Measurements from ENCODE around the gene SLC4A4. TPM values are rescaled to one million over a fixed set of nuclear protein-coding genes. Genes with fewer than 3 reads are reported as not detected.

SLC4A4 gene
- total and polyA plus RNA-seq, 9 donors = 0.23 to 8.3 (median 1.4) TPM

DNA sequence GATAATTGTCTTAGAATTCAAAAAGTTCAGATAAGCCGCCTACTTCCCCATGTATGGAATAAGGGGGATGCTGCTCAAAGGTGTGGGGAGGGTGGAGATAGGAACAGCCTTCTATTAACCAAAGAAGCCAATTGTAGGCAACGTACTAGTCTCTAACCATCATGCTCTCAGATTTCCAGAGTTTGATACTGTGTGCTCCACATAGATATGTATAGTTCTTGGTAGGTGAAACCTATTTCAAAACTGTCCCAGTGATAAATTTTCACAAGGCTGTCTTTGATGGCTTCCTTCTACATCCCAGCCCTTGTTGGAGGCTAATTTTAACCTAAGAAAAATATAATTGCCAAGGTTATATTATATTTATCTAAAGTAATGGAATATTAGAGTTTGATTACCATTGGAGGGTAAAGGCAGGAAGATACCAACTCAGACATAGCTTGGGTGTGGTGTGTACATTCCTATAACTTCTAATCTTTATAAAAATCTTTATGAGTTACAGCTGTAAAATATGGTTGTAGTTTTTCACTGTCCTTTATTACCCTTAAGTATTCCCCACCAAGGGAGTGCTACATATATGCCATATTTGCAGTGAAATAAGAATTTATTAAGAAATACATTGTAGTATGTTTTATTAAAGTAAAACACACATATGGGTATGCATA is 87.7 kb downstream of the SLC4A4 start:
- no peaks in the 10 kb centered on the region for H3K9me3 ChIP-seq
- 86 to 91% (median 89%) methylated on average over 2 of the region's 2 CpGs for WGBS, 3 donors
- intact Hi-C loops (cut with DNase I) = no loop called here
- no peaks in the 10 kb centered on the region for H3K4me1 ChIP-seq (ENCODE audit: insufficient read depth)
- no peak overlapping the region for H3K4me3 ChIP-seq
- TF ChIP-seq, protein P1, sequence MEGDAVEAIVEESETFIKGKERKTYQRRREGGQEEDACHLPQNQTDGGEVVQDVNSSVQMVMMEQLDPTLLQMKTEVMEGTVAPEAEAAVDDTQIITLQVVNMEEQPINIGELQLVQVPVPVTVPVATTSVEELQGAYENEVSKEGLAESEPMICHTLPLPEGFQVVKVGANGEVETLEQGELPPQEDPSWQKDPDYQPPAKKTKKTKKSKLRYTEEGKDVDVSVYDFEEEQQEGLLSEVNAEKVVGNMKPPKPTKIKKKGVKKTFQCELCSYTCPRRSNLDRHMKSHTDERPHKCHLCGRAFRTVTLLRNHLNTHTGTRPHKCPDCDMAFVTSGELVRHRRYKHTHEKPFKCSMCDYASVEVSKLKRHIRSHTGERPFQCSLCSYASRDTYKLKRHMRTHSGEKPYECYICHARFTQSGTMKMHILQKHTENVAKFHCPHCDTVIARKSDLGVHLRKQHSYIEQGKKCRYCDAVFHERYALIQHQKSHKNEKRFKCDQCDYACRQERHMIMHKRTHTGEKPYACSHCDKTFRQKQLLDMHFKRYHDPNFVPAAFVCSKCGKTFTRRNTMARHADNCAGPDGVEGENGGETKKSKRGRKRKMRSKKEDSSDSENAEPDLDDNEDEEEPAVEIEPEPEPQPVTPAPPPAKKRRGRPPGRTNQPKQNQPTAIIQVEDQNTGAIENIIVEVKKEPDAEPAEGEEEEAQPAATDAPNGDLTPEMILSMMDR (IDR thresholded peaks at IDR 0.05) = no peak
- TF ChIP-seq POLR2A (IDR thresholded peaks at IDR 0.05) = no peak
- TF ChIP-seq EP300 (IDR thresholded peaks at IDR 0.05) = no peak
- no peak overlapping the region for H3K27ac ChIP-seq
- DNase-seq = no peak
- H3K36me3 ChIP-seq = no peaks in the 10 kb centered on the region
- H3K27me3 ChIP-seq = no peaks in the 10 kb centered on the region

DNA sequence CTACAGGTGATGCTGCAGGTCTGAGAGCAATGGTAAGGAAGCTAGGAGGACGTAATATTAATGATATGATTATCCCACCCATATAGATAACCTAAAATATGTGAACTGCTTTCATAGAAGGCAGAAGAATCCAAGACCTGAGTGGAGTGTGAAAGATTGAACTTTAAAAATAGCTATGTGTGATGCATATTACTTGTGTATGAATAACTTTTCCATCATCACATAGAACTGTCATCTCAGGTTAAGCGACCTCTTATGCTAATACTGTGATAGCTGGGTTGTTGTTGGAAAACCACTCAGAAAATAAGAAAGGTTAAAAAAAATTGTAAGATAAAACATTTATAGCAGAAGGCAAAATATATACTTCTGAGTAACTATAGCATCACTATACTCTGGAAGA is 90.3 kb downstream of the SLC4A4 start:
- H3K36me3 ChIP-seq = no peaks in the 10 kb centered on the region
- TF ChIP-seq, protein P1 (IDR thresholded peaks at IDR 0.05) = no peak
- TF ChIP-seq POLR2A (IDR thresholded peaks at IDR 0.05) (no peak), EP300 (IDR thresholded peaks at IDR 0.05) (no peak)
- H3K27me3 ChIP-seq = no peaks in the 10 kb centered on the region
- no peak for DNase-seq
- 87 to 93% (median 90%) methylated on average over 2 of the region's 2 CpGs for WGBS, 3 donors
- H3K27ac ChIP-seq = no peak overlapping the region
- H3K9me3 ChIP-seq = no peaks in the 10 kb centered on the region
- intact Hi-C loops (cut with DNase I) = no loop called here
- H3K4me3 ChIP-seq = no peak overlapping the region
- no peaks in the 10 kb centered on the region for H3K4me1 ChIP-seq (ENCODE audit: insufficient read depth)

DNA sequence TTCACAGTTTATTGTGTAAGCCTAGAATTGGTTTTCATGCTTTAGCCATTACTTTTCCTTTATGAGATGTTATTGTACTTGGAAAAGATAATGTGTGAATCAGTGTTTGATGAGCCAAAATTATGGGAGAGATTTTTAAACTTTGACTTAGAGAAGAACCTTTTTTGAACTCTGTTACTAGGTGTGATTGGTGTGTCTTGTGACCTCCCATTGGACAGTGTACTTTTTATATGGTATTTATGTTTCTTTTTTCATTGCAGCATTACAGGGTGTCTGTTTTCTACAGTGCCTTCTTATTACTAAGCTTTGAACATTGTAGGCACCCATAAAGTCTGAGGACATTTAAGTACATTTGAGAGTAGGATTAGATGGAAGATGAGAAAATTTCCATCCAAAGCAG is 91.1 kb downstream of the SLC4A4 start:
- H3K9me3 ChIP-seq = no peaks in the 10 kb centered on the region
- H3K4me3 ChIP-seq = no peak overlapping the region
- TF ChIP-seq, protein P1 (IDR thresholded peaks at IDR 0.05) = no peak
- TF ChIP-seq POLR2A (IDR thresholded peaks at IDR 0.05) (no peak), EP300 (IDR thresholded peaks at IDR 0.05) (no peak)
- no peak for DNase-seq
- no peaks in the 10 kb centered on the region for H3K36me3 ChIP-seq
- no peaks in the 10 kb centered on the region for H3K4me1 ChIP-seq (ENCODE audit: insufficient read depth)
- no peak overlapping the region for H3K27ac ChIP-seq
- intact Hi-C loops (cut with DNase I) = loop anchor here in 1 of 4 donors (5.0 kb wide), 1 partner anchor 287 kb away; no protein-coding TSS in a partner anchor
- no peaks in the 10 kb centered on the region for H3K27me3 ChIP-seq

DNA sequence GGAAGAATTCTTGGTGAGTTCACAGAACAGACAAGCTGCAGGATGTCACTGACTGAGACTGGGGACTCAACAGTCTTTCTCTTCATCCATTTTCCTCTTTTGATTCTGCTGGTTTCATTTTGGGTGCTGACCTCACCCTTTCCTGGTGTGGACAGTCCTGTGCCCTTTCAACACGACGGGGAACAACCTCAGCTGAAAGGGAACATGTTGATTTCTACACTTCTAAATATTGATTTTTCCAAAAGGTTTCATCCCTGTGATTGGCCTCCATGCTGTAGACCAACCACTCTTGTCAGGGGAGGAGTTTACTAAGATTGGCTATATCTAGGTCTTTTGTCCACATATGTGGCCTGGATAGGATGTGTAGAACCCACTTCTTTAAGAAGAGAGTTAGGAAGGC is 91.8 kb downstream of the SLC4A4 start:
- WGBS, 3 donors = 89 to 97% (median 90%) methylated on average over 2 of the region's 2 CpGs

More for the DNA sequence above, 91.8 kb downstream of the SLC4A4 start:
- Histone ChIP-seq H3K4me3 (no peak overlapping the region), H3K36me3 (no peaks in the 10 kb centered on the region), H3K27ac (no peak overlapping the region), H3K27me3 (no peaks in the 10 kb centered on the region), H3K9me3 (no peaks in the 10 kb centered on the region), H3K4me1 (ENCODE audit: insufficient read depth) (no peaks in the 10 kb centered on the region)
- DNase-seq = no peak
- TF ChIP-seq, protein P1 (IDR thresholded peaks at IDR 0.05) = no peak
- no peak for TF ChIP-seq POLR2A (IDR thresholded peaks at IDR 0.05)
- no peak for TF ChIP-seq EP300 (IDR thresholded peaks at IDR 0.05)
- intact Hi-C loops (cut with DNase I) = loop anchor here in 1 of 4 donors (5.0 kb wide), 1 partner anchor 287 kb away; no protein-coding TSS in a partner anchor
